H9 (cell line): ENCODE measurements around the gene ASTN1. TPM values are rescaled to one million over a fixed set of nuclear protein-coding genes. Genes with fewer than 3 reads are reported as not detected.

ENCODE experiments used
- DNase-seq: peaks from one replicate; pipeline ENCODE4 v3.0.0-alpha.2; 2017
- H2AFZ ChIP-seq: one replicate; pipeline ENCODE4 v1.6.1; 2013; ENCODE audit warnings: mild to moderate bottlenecking, low read length, control low read depth, moderate library complexity
- H2AK5ac ChIP-seq: 2 replicates; pipeline ENCODE4 v1.6.1; 2013; ENCODE audit warnings: low read length, control low read depth, mixed read lengths; ENCODE audit not compliant: insufficient read length
- H2BK120ac ChIP-seq: one replicate; pipeline ENCODE4 v1.6.1; 2013; ENCODE audit warnings: low read depth, mild to moderate bottlenecking, low read length, control low read depth, inconsistent platforms; ENCODE audit not compliant: poor library complexity, severe bottlenecking
- H2BK12ac ChIP-seq: 2 replicates; pipeline ENCODE4 v1.6.1; 2013; ENCODE audit warnings: low read length, control low read depth, mixed read lengths, low read depth; ENCODE audit not compliant: insufficient read length
- H2BK15ac ChIP-seq: 2 replicates; pipeline ENCODE4 v1.6.1; 2013; ENCODE audit warnings: low read depth, low read length, control low read depth
- H2BK20ac ChIP-seq: one replicate; pipeline ENCODE4 v1.6.1; 2013; ENCODE audit warnings: low read depth, mild to moderate bottlenecking, low read length, control low read depth, inconsistent platforms; ENCODE audit not compliant: poor library complexity, severe bottlenecking
- H2BK5ac ChIP-seq: 2 replicates; pipeline ENCODE4 v1.6.1; 2013; ENCODE audit warnings: low read length, control low read depth, mixed read lengths; ENCODE audit not compliant: insufficient read length
- H3K14ac ChIP-seq: 2 replicates; pipeline ENCODE4 v1.6.1; 2013; ENCODE audit warnings: low read length, control low read depth; ENCODE audit not compliant: insufficient read depth
- H3K18ac ChIP-seq: 2 replicates; pipeline ENCODE4 v1.6.1; 2013; ENCODE audit warnings: low read depth, mild to moderate bottlenecking, mixed read lengths, low read length, control low read depth; ENCODE audit not compliant: insufficient read length
- H3K23ac ChIP-seq: 2 replicates; pipeline ENCODE4 v1.6.1; 2013; ENCODE audit warnings: low read length, control low read depth, mixed read lengths, low read depth; ENCODE audit not compliant: insufficient read length
- H3K23me2 ChIP-seq: 2 replicates; pipeline ENCODE4 v1.6.1; 2013; ENCODE audit warnings: low read depth, mild to moderate bottlenecking, mixed read lengths, low read length, control low read depth; ENCODE audit not compliant: insufficient read length, poor library complexity, severe bottlenecking
- H3K27ac ChIP-seq: 2 replicates; pipeline ENCODE4 v1.5.1; 2013; ENCODE audit warnings: low read length, control low read depth, mixed read lengths, low read depth; ENCODE audit not compliant: insufficient read length
- H3K27me3 ChIP-seq: 2 replicates; pipeline ENCODE4 v1.6.1; 2013; ENCODE audit warnings: low read length, control low read depth, inconsistent platforms; ENCODE audit not compliant: insufficient read depth
- H3K4ac ChIP-seq: 2 replicates; pipeline ENCODE4 v1.6.1; 2013; ENCODE audit warnings: low read depth, mild to moderate bottlenecking, control low read depth, inconsistent platforms, low read length, moderate library complexity
- H3K4me1 ChIP-seq: 2 replicates; pipeline ENCODE4 v1.6.1; 2013; ENCODE audit warnings: low read length, control low read depth, inconsistent platforms; ENCODE audit not compliant: insufficient read depth
- H3K4me2 ChIP-seq: 2 replicates; pipeline ENCODE4 v1.6.1; 2013; ENCODE audit warnings: low read length, control low read depth, mixed read lengths; ENCODE audit not compliant: insufficient read length, insufficient read depth
- H3K56ac ChIP-seq: 2 replicates; pipeline ENCODE4 v1.6.1; 2013; ENCODE audit warnings: low read depth, mild to moderate bottlenecking, mixed read lengths, low read length, control low read depth; ENCODE audit not compliant: insufficient read length
- H3K79me1 ChIP-seq: 2 replicates; pipeline ENCODE4 v1.6.1; 2013; ENCODE audit warnings: low read depth, mild to moderate bottlenecking, moderate library complexity, low read length, control low read depth, inconsistent platforms; ENCODE audit not compliant: insufficient read depth, poor library complexity, severe bottlenecking
- H3K79me2 ChIP-seq: 2 replicates; pipeline ENCODE4 v1.6.1; 2013; ENCODE audit warnings: low read length, control low read depth, inconsistent platforms; ENCODE audit not compliant: insufficient read depth
- H3K9ac ChIP-seq: 2 replicates; pipeline ENCODE4 v1.6.1; 2013; ENCODE audit warnings: low read length, control low read depth, mixed read lengths; ENCODE audit not compliant: insufficient read length; ENCODE audit errors: extremely low read depth
- H3K9me3 ChIP-seq: one replicate; pipeline ENCODE4 v1.6.1; 2013; ENCODE audit warnings: low read depth, low read length, inconsistent platforms; ENCODE audit not compliant: control insufficient read depth
- H3T11ph ChIP-seq: one replicate; pipeline ENCODE4 v1.6.1; 2013; ENCODE audit warnings: mild to moderate bottlenecking, low read length, control low read depth, inconsistent platforms
- H4K20me1 ChIP-seq: one replicate; pipeline ENCODE4 v1.6.1; 2013; ENCODE audit not compliant: control insufficient read depth, insufficient read length, insufficient read depth
- H4K5ac ChIP-seq: 2 replicates; pipeline ENCODE4 v1.6.1; 2013; ENCODE audit warnings: low read depth, mild to moderate bottlenecking, mixed read lengths, low read length, control low read depth; ENCODE audit not compliant: insufficient read length
- H4K8ac ChIP-seq: replicated peaks from 2 replicates; pipeline ENCODE4 v1.6.1; 2013; ENCODE audit warnings: low read length, control low read depth, mixed read lengths, low read depth; ENCODE audit not compliant: insufficient read length
- H4K91ac ChIP-seq: 2 replicates; pipeline ENCODE4 v1.6.1; 2013; ENCODE audit warnings: low read depth, mild to moderate bottlenecking, moderate library complexity, mixed read lengths, low read length, control low read depth; ENCODE audit not compliant: insufficient read length
- H3K27ac Mint-ChIP-seq, 3 experiments: 2 replicates in 2 of 3; 3 replicates in 1 of 3; pipeline ENCODE4 v1.8.0; 2020 to 2021; ENCODE audit warnings: mixed read lengths in 3 of 3, mild to moderate bottlenecking in 1 of 3, moderate library complexity in 1 of 3
- H3K27me3 Mint-ChIP-seq: 2 replicates; pipeline ENCODE4 v1.8.0; 2021; ENCODE audit warnings: low read depth, mild to moderate bottlenecking, moderate library complexity, mixed read lengths
- H3K36me3 Mint-ChIP-seq, 3 experiments: 2 replicates in 2 of 3; 3 replicates in 1 of 3; pipeline ENCODE4 v1.8.0; 2020 to 2021; ENCODE audit warnings: low read depth in 3 of 3, mixed read lengths in 3 of 3; ENCODE audit not compliant: insufficient read depth in 1 of 3
- H3K4me1 Mint-ChIP-seq, 2 experiments: 2 replicates each; pipeline ENCODE4 v1.8.0; 2020; ENCODE audit warnings: mixed read lengths in 2 of 2
- H3K4me3 Mint-ChIP-seq, 2 experiments: 2 replicates in 1 of 2; 3 replicates in 1 of 2; pipeline ENCODE4 v1.8.0; 2020 to 2021; ENCODE audit warnings: mild to moderate bottlenecking in 2 of 2, mixed read lengths in 2 of 2, moderate library complexity in 1 of 2
- H3K9me3 Mint-ChIP-seq, 2 experiments: 2 replicates in 1 of 2; 3 replicates in 1 of 2; pipeline ENCODE4 v1.8.0; 2020; ENCODE audit warnings: mild to moderate bottlenecking in 2 of 2, mixed read lengths in 2 of 2, moderate library complexity in 1 of 2
- CTCF ChIP-seq: fragments of 200-600 bp; sonication (generic); conservative IDR thresholded peaks from 3 replicates; pipeline ENCODE4 v1.8.0; 2021; ENCODE audit warnings: antibody characterized with exemption, mild to moderate bottlenecking
- WGBS: extraction: QIAGEN DNeasy Blood & Tissue Kit; methylation state at CpG from one replicate; pipeline ENCODE4 v1.1.7; 2013; ENCODE audit warnings: missing lambda C conversion rate, low lambda C conversion rate, mixed read lengths; ENCODE audit not compliant: insufficient read length; ENCODE audit errors: extremely low coverage; 5-methylcytosine and 5-hydroxymethylcytosine counted together
- total RNA-seq: library from RNA; stranded (reverse); gene quantifications from 2 replicates; pipeline ENCODE4 v1.2.1, GENCODE V29; 2021

The ASTN1 gene
- total RNA-seq, 1 experiment from 2014 or later = 0.98 TPM

- Histone ChIP-seq H3T11ph (no peak overlapping the region), H2BK12ac (no peak overlapping the region), H3K14ac (no peak overlapping the region), H4K91ac (no peak overlapping the region), H4K20me1 (no peaks in the 10 kb centered on the region), H4K5ac (no peak overlapping the region), H3K27ac (no peak overlapping the region), H2BK5ac (no peak overlapping the region), H3K56ac (no peak overlapping the region), H3K27me3 (no peaks in the 10 kb centered on the region), H3K9ac (no peak overlapping the region), H2BK15ac (no peak overlapping the region), H3K4me2 (no peak overlapping the region), H3K18ac (no peak overlapping the region), H3K79me2 (no peaks in the 10 kb centered on the region), H3K23me2 (no peaks in the 10 kb centered on the region), H3K4me1 (no peaks in the 10 kb centered on the region), H2BK20ac (no peak overlapping the region), H3K4ac (no peak overlapping the region), H2AK5ac (no peak overlapping the region), H4K8ac (no peak overlapping the region), H3K23ac (no peak overlapping the region), H3K79me1 (no peaks in the 10 kb centered on the region), H2AFZ (no peak overlapping the region), H2BK120ac (no peak overlapping the region), H3K9me3 (no peaks in the 10 kb centered on the region)
- Mint-ChIP-seq H3K27ac (no peak overlapping the region), H3K27me3 (peaks cover 7% of the 10 kb centered on the region), H3K4me3 (no peak overlapping the region), H3K36me3 (no peaks in the 10 kb centered on the region; a peak in 1 of 7 replicates), H3K9me3 (no peaks in the 10 kb centered on the region), H3K4me1 (no peaks in the 10 kb centered on the region)
- no peak for TF ChIP-seq CTCF
- no peak for DNase-seq
- no CpG with 5 or more reads among the region's 3 CpGs for WGBS
Measured at GRCh38 chr1:176885341-176885740, 279.2 kb downstream of the ASTN1 start.
